K562 (cell line): ENCODE measurements around the gene ATP9B. TPM values are rescaled to one million over a fixed set of nuclear protein-coding genes. Genes with fewer than 3 reads are reported as not detected.

Experiments used
- BCOR ChIP-seq: fragments of 450-650 bp; IDR thresholded peaks from 2 replicates; pipeline ENCODE4 v1.6.1; 2016
- CLOCK ChIP-seq: fragments of 250-450 bp; sonication (Bioruptor Pico); IDR thresholded peaks from 2 replicates; pipeline ENCODE4 v1.4.0; 2020; ENCODE audit warnings: mild to moderate bottlenecking, moderate library complexity, borderline replicate concordance
- E2F3 ChIP-seq: fragments of 250-450 bp; sonication (Bioruptor Pico); IDR thresholded peaks from 2 replicates; pipeline ENCODE4 v1.4.0; 2020; ENCODE audit warnings: mild to moderate bottlenecking
- E4F1 ChIP-seq: fragments of 250-450 bp; sonication (Bioruptor Pico); IDR thresholded peaks from 2 replicates; pipeline ENCODE4 v1.5.0; 2021; ENCODE audit warnings: mild to moderate bottlenecking, borderline replicate concordance
- FIP1L1 ChIP-seq: fragments of 200-400 bp; formaldehyde crosslinking; IDR thresholded peaks from 2 replicates; pipeline ENCODE4 v1.6.1; 2018; ENCODE audit warnings: mild to moderate bottlenecking, low read depth, low read length; ENCODE audit not compliant: poor library complexity, severe bottlenecking
- GATAD2B ChIP-seq: fragments of 450-650 bp; IDR thresholded peaks from 2 replicates; pipeline ENCODE4 v1.6.1; 2017; ENCODE audit warnings: mild to moderate bottlenecking, borderline replicate concordance
- HDAC8 ChIP-seq: fragments of 450-650 bp; IDR thresholded peaks from 2 replicates; pipeline ENCODE4 v1.6.1; 2016; ENCODE audit warnings: mild to moderate bottlenecking, missing genetic modification characterization, moderate library complexity, missing compliant biosample characterization
- HIVEP1 ChIP-seq: fragments of 250-450 bp; sonication (Bioruptor Pico); IDR thresholded peaks from 2 replicates; pipeline ENCODE4 v1.4.0; 2020; ENCODE audit warnings: mild to moderate bottlenecking
- MED1 ChIP-seq: sonication (generic); formaldehyde crosslinking; IDR thresholded peaks from 2 replicates; pipeline ENCODE4 v1.8.1; 2023; ENCODE audit warnings: missing genetic modification reagents, borderline replicate concordance
- NBN ChIP-seq: fragments of 450-650 bp; IDR thresholded peaks from 2 replicates; pipeline ENCODE4 v1.6.1; 2016; ENCODE audit warnings: low read depth, mild to moderate bottlenecking
- NFXL1 ChIP-seq: fragments of 450-650 bp; formaldehyde crosslinking; IDR thresholded peaks from 2 replicates; pipeline ENCODE4 v1.4.0; 2021; ENCODE audit warnings: mild to moderate bottlenecking
- NR1H2 ChIP-seq: sonication (generic); formaldehyde crosslinking; IDR thresholded peaks from 2 replicates; pipeline ENCODE4 v1.4.0; 2020; ENCODE audit warnings: mild to moderate bottlenecking, missing genetic modification reagents
- NR2C1 ChIP-seq, 2 experiments: fragments of 450-650 bp; IDR thresholded peaks; 2 replicates each; pipeline ENCODE4 v1.6.1; 2017; ENCODE audit warnings: mild to moderate bottlenecking in 2 of 2, antibody characterized with exemption in 1 of 2, inconsistent platforms in 1 of 2, missing compliant biosample characterization in 1 of 2, missing genetic modification characterization in 1 of 2
- PKNOX1 ChIP-seq: fragments of 450-650 bp; IDR thresholded peaks from 2 replicates; pipeline ENCODE4 v1.6.1; 2016
- POLR2A ChIP-seq: fragments of 450-650 bp; conservative IDR thresholded peaks from 2 replicates; pipeline ENCODE4 v1.6.1; 2016
- POLR2H ChIP-seq: IDR thresholded peaks from 2 replicates; pipeline ENCODE4 v1.6.1; 2016; ENCODE audit warnings: missing genetic modification characterization, low read depth, mild to moderate bottlenecking, control low read depth, missing compliant biosample characterization, moderate library complexity
- POLR3G ChIP-seq: IDR thresholded peaks from 2 replicates; pipeline ENCODE4 v1.6.1; 2011; ENCODE audit not compliant: insufficient read length, insufficient replicate concordance; ENCODE audit errors: extremely low read depth
- YY1 ChIP-seq, 3 experiments: IDR thresholded peaks; 2 replicates each; pipeline ENCODE4 v1.6.1; 2011; ENCODE audit warnings: low read length in 2 of 3, mild to moderate bottlenecking in 2 of 3, moderate library complexity in 2 of 3, borderline replicate concordance in 1 of 3, control low read depth in 1 of 3, low read depth in 1 of 3; ENCODE audit not compliant: insufficient read depth in 3 of 3, insufficient replicate concordance in 2 of 3, control insufficient read depth in 1 of 3, insufficient read length in 1 of 3; ENCODE audit errors: extremely low read depth in 1 of 3
- ZBTB8A ChIP-seq: fragments of 450-650 bp; IDR thresholded peaks from 2 replicates; pipeline ENCODE4 v1.6.1; 2018; ENCODE audit warnings: mild to moderate bottlenecking, moderate library complexity; ENCODE audit not compliant: partially characterized antibody
- ZNF212 ChIP-seq: fragments of 450-650 bp; formaldehyde crosslinking; IDR thresholded peaks from 2 replicates; pipeline ENCODE4 v1.4.0; 2020; ENCODE audit warnings: mild to moderate bottlenecking
- ZNF311 ChIP-seq: fragments of 250-450 bp; sonication (Bioruptor Pico); IDR thresholded peaks from 2 replicates; pipeline ENCODE4 v1.4.0; 2020; ENCODE audit warnings: mild to moderate bottlenecking, moderate library complexity
- ZNF551 ChIP-seq: fragments of 250-450 bp; sonication (Bioruptor Pico); IDR thresholded peaks from 2 replicates; pipeline ENCODE4 v1.5.0; 2021; ENCODE audit warnings: mild to moderate bottlenecking, moderate library complexity
- ZNF79 ChIP-seq: fragments of 250-450 bp; sonication (Bioruptor Pico); IDR thresholded peaks from 2 replicates; pipeline ENCODE4 v1.4.0; 2020; ENCODE audit warnings: low read depth, mild to moderate bottlenecking, moderate library complexity
- polyA plus RNA-seq, 8 experiments: library from polyadenylated mRNA; depleted of rRNA in 4 of 8; stranded (reverse) in 5 of 8; unstranded in 3 of 8; fragments of >200 nt; fragmentation: Nextera tagmentation in 2 of 8; fragmentation: Illumina TruSeq in 1 of 8; extraction: Ambion mirVana in 2 of 8; extraction: Trizol in 1 of 8; gene quantifications; 2 replicates each; pipeline versions ENCODE4 v1.2.1 to v1.2.3, GENCODE V29; 2011 to 2014; ENCODE audit warnings: inconsistent platforms in 1 of 8, missing spikeins in 1 of 8
- total RNA-seq, 7 experiments: library from RNA; depleted of rRNA in 6 of 7; stranded (reverse); fragments of >200 nt in 6 of 7; fragmentation: Illumina TruSeq in 2 of 7; extraction: Trizol in 2 of 7; gene quantifications; 2 replicates each; pipeline versions ENCODE4 v1.2.1 to v1.2.3, GENCODE V29; 2011 to 2021; ENCODE audit warnings: low replicate concordance in 1 of 7

Gene ATP9B
- total and polyA plus RNA-seq, 9 of the 15 experiments (the other 6 are each of a cell fraction or from before 2014, with no cell fraction given) = 0.66 to 13.2 (median 7.9) TPM

- TF ChIP-seq HDAC8 (tag) (0 out of 2 replicates have a peak, but pooled peaks have one; percentile 50), YY1 (IDR thresholded peaks at IDR 0.05; ENCODE audit: borderline replicate concordance in 1 of 3, control insufficient read depth in 1 of 3, extremely low read depth in 1 of 3, insufficient read depth in 3 of 3, insufficient read length in 1 of 3, insufficient replicate concordance in 2 of 3, low read depth in 1 of 3, low read length in 2 of 3) (no peak), ZNF212 (no peak), FIP1L1 (peak; percentile 39), MED1 (CRISPR knock-in tag) (no peak), NR2C1 (IDR thresholded peaks at IDR 0.05) (no peak), NR2C1 (tag; IDR thresholded peaks at IDR 0.05) (no peak), POLR3G (no peak), E4F1 (CRISPR knock-in tag) (no peak), ZNF311 (CRISPR knock-in tag) (no peak), PKNOX1 (no peak), HIVEP1 (CRISPR knock-in tag) (no peak), ZBTB8A (no peak), CLOCK (CRISPR knock-in tag) (no peak), POLR2H (tag) (no peak), GATAD2B (no peak), ZNF79 (CRISPR knock-in tag) (no peak), BCOR (no peak), E2F3 (CRISPR knock-in tag) (0 out of 2 replicates have a peak, but pooled peaks have one; percentile 41), NBN (no peak), ZNF551 (CRISPR knock-in tag) (no peak), NR1H2 (CRISPR knock-in tag) (no peak), POLR2A (no peak), NFXL1 (CRISPR knock-in tag) (no peak)
Measured at GRCh38 chr18:79068341-79068936, 755 bp upstream of the ATP9B start (continued).
